H1 (cell line): ENCODE data around the gene ADAM20. TPM values are rescaled to one million over a fixed set of nuclear protein-coding genes. Genes with fewer than 3 reads are reported as not detected.

Source experiments
- CTCF ChIA-PET: fragments of 300-600 bp; sonication (Branson Sonifier 250); formaldehyde crosslinking; loops from one replicate; lab custom pipeline; 2021; ENCODE audit not compliant: partially characterized antibody; lab: Charles Lee
- POLR2A ChIA-PET: fragments of 300-600 bp; sonication (Branson Sonifier 250); formaldehyde crosslinking; loops from one replicate; lab custom pipeline; 2021; ENCODE audit warnings: inconsistent platforms; ENCODE audit not compliant: partially characterized antibody; lab: Charles Lee
- DNase-seq, 2 experiments: peaks; one replicate each; pipeline versions ENCODE4 v3.0.0 to v3.0.0-alpha.2; 2010 to 2022; ENCODE audit warnings: low spot score in 2 of 2, low read depth in 1 of 2, mixed read lengths in 1 of 2
- FAIRE-seq: peaks from 2 replicates; lab custom pipeline; 2011; peaks lifted over from hg19 to GRCh38; lab: Jason Lieb, UNC
- H2AFZ ChIP-seq: 2 replicates; pipeline ENCODE4 v1.8.1; 2012; ENCODE audit warnings: low read length, inconsistent platforms
- H2AK5ac ChIP-seq: 2 replicates; pipeline ENCODE4 v1.6.1; 2013; ENCODE audit warnings: low read depth, low read length
- H2BK120ac ChIP-seq: replicated peaks from 2 replicates; pipeline ENCODE3; 2013; ENCODE audit warnings: low read depth, low read length, inconsistent platforms
- H2BK12ac ChIP-seq: 2 replicates; pipeline ENCODE4 v1.6.1; 2013; ENCODE audit warnings: low read depth, low read length
- H2BK15ac ChIP-seq: 2 replicates; pipeline ENCODE4 v1.6.1; 2013; ENCODE audit warnings: low read length
- H2BK20ac ChIP-seq: 2 replicates; pipeline ENCODE4 v1.6.1; 2013; ENCODE audit warnings: low read length
- H2BK5ac ChIP-seq: 2 replicates; pipeline ENCODE4 v1.6.1; 2013; ENCODE audit warnings: low read depth, low read length
- H3K14ac ChIP-seq: 2 replicates; pipeline ENCODE4 v1.6.1; 2013; ENCODE audit warnings: inconsistent platforms; ENCODE audit not compliant: insufficient read length
- H3K18ac ChIP-seq: 2 replicates; pipeline ENCODE4 v1.6.1; 2013; ENCODE audit warnings: low read length; ENCODE audit errors: extremely low read depth
- H3K23ac ChIP-seq: 2 replicates; pipeline ENCODE4 v1.6.1; 2013; ENCODE audit warnings: inconsistent platforms; ENCODE audit not compliant: insufficient read length
- H3K23me2 ChIP-seq: 2 replicates; pipeline ENCODE4 v1.6.1; 2013; ENCODE audit warnings: low read depth, low read length
- H3K27ac ChIP-seq: 2 replicates; pipeline ENCODE4 v1.6.1; 2011; ENCODE audit warnings: low read depth, low read length, inconsistent platforms
- H3K27me3 ChIP-seq, 4 experiments: replicated peaks in 1 of 4; 1 replicate in 1 of 4; 2 replicates in 3 of 4; pipeline versions ENCODE4 v1.6.1 to v1.8.1; 2011 to 2013; ENCODE audit warnings: low read length in 3 of 4, mild to moderate bottlenecking in 3 of 4, inconsistent platforms in 2 of 4, mixed read lengths in 2 of 4, moderate library complexity in 1 of 4; ENCODE audit not compliant: control insufficient read depth in 3 of 4, insufficient read depth in 3 of 4; ENCODE audit errors: extremely low read depth in 1 of 4
- H3K36me3 ChIP-seq, 4 experiments: 2 replicates each; pipeline versions ENCODE4 v1.6.1 to v1.8.1; 2011 to 2013; ENCODE audit warnings: mild to moderate bottlenecking in 4 of 4, low read length in 3 of 4, moderate library complexity in 2 of 4, control low read depth in 1 of 4, inconsistent platforms in 1 of 4; ENCODE audit not compliant: insufficient read depth in 4 of 4, control insufficient read depth in 2 of 4
- H3K4ac ChIP-seq: replicated peaks from 2 replicates; pipeline ENCODE3; 2013; ENCODE audit warnings: low read length, low read depth, mixed read lengths, inconsistent platforms; ENCODE audit not compliant: insufficient read length
- H3K4me1 ChIP-seq, 4 experiments: replicated peaks in 1 of 4; 1 replicate in 1 of 4; 2 replicates in 3 of 4; pipeline versions ENCODE4 v1.6.1 to v1.8.1; 2011 to 2013; ENCODE audit warnings: low read length in 3 of 4, inconsistent platforms in 2 of 4, mixed read lengths in 1 of 4; ENCODE audit not compliant: insufficient read depth in 4 of 4, control insufficient read depth in 3 of 4
- H3K4me2 ChIP-seq, 2 experiments: 2 replicates each; pipeline versions ENCODE4 v1.6.1 to v1.8.1; 2011 to 2013; ENCODE audit warnings: low read depth in 2 of 2, low read length in 2 of 2, control low read depth in 1 of 2, inconsistent platforms in 1 of 2, mild to moderate bottlenecking in 1 of 2; ENCODE audit not compliant: insufficient read depth in 1 of 2
- H3K4me3 ChIP-seq, 4 experiments: fragments of 200-600, 300-600 bp in 1 of 4; sonication (generic), shearing (Covaris generic), sonication (Bioruptor Twin) in 1 of 4; 2 replicates each; pipeline versions ENCODE4 v1.5.1 to v1.8.1; 2011 to 2016; ENCODE audit warnings: low read length in 4 of 4, low read depth in 3 of 4, control low read depth in 2 of 4, inconsistent platforms in 2 of 4, mild to moderate bottlenecking in 2 of 4, mixed read lengths in 1 of 4, moderate library complexity in 1 of 4; ENCODE audit not compliant: insufficient read depth in 2 of 4; ENCODE audit errors: extremely low read depth in 1 of 4
- H3K56ac ChIP-seq: replicated peaks from 2 replicates; pipeline ENCODE3; 2013; ENCODE audit warnings: low read depth, mild to moderate bottlenecking, mixed read lengths, low read length, inconsistent platforms; ENCODE audit not compliant: insufficient read length
- H3K79me1 ChIP-seq: 2 replicates; pipeline ENCODE4 v1.6.1; 2013; ENCODE audit warnings: low read depth, low read length, control low read depth
- H3K79me2 ChIP-seq, 2 experiments: 2 replicates each; pipeline versions ENCODE4 v1.6.1 to v1.8.1; 2012 to 2013; ENCODE audit warnings: low read length in 2 of 2, mild to moderate bottlenecking in 2 of 2, inconsistent platforms in 1 of 2; ENCODE audit not compliant: insufficient read depth in 2 of 2, control insufficient read depth in 1 of 2
- H3K9ac ChIP-seq, 4 experiments: replicated peaks in 1 of 4; 1 replicate in 1 of 4; 2 replicates in 3 of 4; pipeline versions ENCODE4 v1.6.1 to v1.8.1; 2011 to 2013; ENCODE audit warnings: low read depth in 3 of 4, low read length in 3 of 4, control low read depth in 2 of 4, mild to moderate bottlenecking in 2 of 4, moderate library complexity in 2 of 4, inconsistent platforms in 1 of 4; ENCODE audit errors: extremely low read depth in 1 of 4
- H3K9me3 ChIP-seq, 2 experiments: 2 replicates each; pipeline versions ENCODE4 v1.6.1 to v1.8.1; 2012 to 2013; ENCODE audit warnings: mild to moderate bottlenecking in 2 of 2, moderate library complexity in 2 of 2, control low read depth in 1 of 2, inconsistent platforms in 1 of 2, low read depth in 1 of 2, low read length in 1 of 2, mixed read lengths in 1 of 2; ENCODE audit not compliant: insufficient read depth in 2 of 2
- H4K20me1 ChIP-seq, 2 experiments: replicated peaks in 1 of 2; 2 replicates each; pipeline versions ENCODE3 to v1.8.1; 2011 to 2013; ENCODE audit warnings: inconsistent platforms in 2 of 2, low read length in 2 of 2, mild to moderate bottlenecking in 1 of 2; ENCODE audit not compliant: insufficient read depth in 2 of 2, control insufficient read depth in 1 of 2
- H4K5ac ChIP-seq: 2 replicates; pipeline ENCODE4 v1.6.1; 2013; ENCODE audit warnings: low read length, low read depth, mixed read lengths, inconsistent platforms; ENCODE audit not compliant: insufficient read length
- H4K8ac ChIP-seq: 2 replicates; pipeline ENCODE4 v1.8.0; 2013; ENCODE audit warnings: mild to moderate bottlenecking, moderate library complexity, low read length, inconsistent platforms; ENCODE audit not compliant: insufficient read depth; ENCODE audit errors: extremely low read depth
- H4K91ac ChIP-seq: replicated peaks from 2 replicates; pipeline ENCODE3; 2013; ENCODE audit warnings: low read length, mixed read lengths, inconsistent platforms; ENCODE audit not compliant: insufficient read length
- BRCA1 ChIP-seq: IDR thresholded peaks from 2 replicates; pipeline ENCODE4 v1.6.1; 2012; ENCODE audit warnings: low read depth, low read length, improper control_type of control experiment
- CTCF ChIP-seq, 3 experiments: IDR thresholded peaks; 1 replicate in 2 of 3; 2 replicates in 1 of 3; pipeline versions ENCODE4 v1.5.1 to v1.6.1; 2011; ENCODE audit warnings: low read length in 3 of 3, mild to moderate bottlenecking in 3 of 3, inconsistent platforms in 2 of 3, low read depth in 1 of 3, moderate library complexity in 1 of 3; ENCODE audit not compliant: insufficient read depth in 1 of 3; ENCODE audit errors: control extremely low read depth in 1 of 3
- EGR1 ChIP-seq: IDR thresholded peaks from 2 replicates; pipeline ENCODE4 v1.6.1; 2011; ENCODE audit warnings: low read depth, low read length, borderline replicate concordance
- HDAC2 ChIP-seq, 2 experiments: fragments of 300-600 bp in 1 of 2; sonication (generic) in 1 of 2; IDR thresholded peaks; 2 replicates each; pipeline ENCODE4 v1.6.1; 2011 to 2012; ENCODE audit warnings: low read depth in 2 of 2, low read length in 2 of 2, mild to moderate bottlenecking in 2 of 2, moderate library complexity in 2 of 2, borderline replicate concordance in 1 of 2, inconsistent platforms in 1 of 2
- HDAC6 ChIP-seq: IDR thresholded peaks from one replicate; pipeline ENCODE4 v1.7.1; 2012; ENCODE audit warnings: low read depth, mild to moderate bottlenecking, inconsistent platforms, low read length, moderate library complexity
- MAFK ChIP-seq: IDR thresholded peaks from 2 replicates; pipeline ENCODE4 v1.6.1; 2012; ENCODE audit warnings: low read depth, mild to moderate bottlenecking, improper control_type of control experiment, low read length
- NRF1 ChIP-seq: IDR thresholded peaks from 2 replicates; pipeline ENCODE4 v1.6.1; 2011; ENCODE audit warnings: mild to moderate bottlenecking, low read depth, low read length, improper control_type of control experiment
- RAD21 ChIP-seq, 2 experiments: IDR thresholded peaks in 1 of 2; conservative IDR thresholded peaks in 1 of 2; 2 replicates each; pipeline ENCODE4 v1.6.1; 2011; ENCODE audit warnings: low read depth in 2 of 2, low read length in 2 of 2, improper control_type of control experiment in 1 of 2, inconsistent platforms in 1 of 2, mild to moderate bottlenecking in 1 of 2, moderate library complexity in 1 of 2
- SRF ChIP-seq: IDR thresholded peaks from 2 replicates; pipeline ENCODE4 v1.6.1; 2011; ENCODE audit warnings: mild to moderate bottlenecking, low read depth, low read length, moderate library complexity
- SUZ12 ChIP-seq: fragments of 200-600 bp; sonication (generic); IDR thresholded peaks from 2 replicates; pipeline ENCODE4 v1.6.1; 2012; ENCODE audit warnings: mild to moderate bottlenecking, inconsistent platforms, low read length, moderate library complexity, mixed read lengths
- WGBS, 2 experiments: shearing (Covaris generic) in 1 of 2; methylation state at CpG; one replicate each; pipeline versions ENCODE4 v1.1.6 to v1.1.7; 2013 to 2015; ENCODE audit warnings: low lambda C conversion rate in 2 of 2, mixed read lengths in 2 of 2, inconsistent platforms in 1 of 2, low coverage in 1 of 2, missing lambda C conversion rate in 1 of 2; ENCODE audit not compliant: insufficient replicate concordance in 2 of 2, insufficient coverage in 1 of 2, insufficient read length in 1 of 2; ENCODE audit errors: extremely low coverage in 1 of 2, missing lambda C conversion rate in 1 of 2; 5-methylcytosine and 5-hydroxymethylcytosine counted together
- polyA plus RNA-seq, 7 experiments: library from polyadenylated mRNA; depleted of rRNA in 3 of 7; stranded (reverse) in 5 of 7; unstranded in 2 of 7; fragments of >200 nt in 5 of 7; fragments of 200-250 nt in 2 of 7; gene quantifications; 1 replicate in 5 of 7; 2 replicates in 1 of 7; 4 replicates in 1 of 7; pipeline versions ENCODE4 v1.2.1 to v1.2.3, GENCODE V29; 2011 to 2013; ENCODE audit warnings: missing spikeins in 2 of 7, mixed read lengths in 2 of 7
- total RNA-seq: library from RNA; stranded (reverse); fragmentation: NEBNext Ultra II Directional; extraction: Animal tissue kit (Norgen Biotek cat#: 25700); gene quantifications from 2 replicates; pipeline ENCODE4 v1.2.1, GENCODE V29; 2021

The ADAM20 gene
- total and polyA plus RNA-seq, 2 of the 8 experiments (the other 6 are each of a cell fraction or from before 2014, with no cell fraction given) = 0.11 to 0.26 TPM

GRCh38 chr14:70567791-70568190 is 33.0 kb upstream of the ADAM20 start:
- no peaks in the 10 kb centered on the region for H3K27me3 ChIP-seq
- no peak overlapping the region for H3K4ac ChIP-seq
- H2AK5ac ChIP-seq = no peak overlapping the region
- no peak overlapping the region for H4K5ac ChIP-seq
- peaks cover 0 to 24% (median 9%) of the 10 kb centered on the region in 4 experiments; a peak in 7 of 8 replicates for H3K36me3 ChIP-seq
- H3K23ac ChIP-seq = no peak overlapping the region
- no peak overlapping the region for H2BK12ac ChIP-seq
- H3K27ac ChIP-seq = no peak overlapping the region
- peaks cover 3 to 21% of the 10 kb centered on the region in 2 experiments; a peak in 1 of 4 replicates for H3K79me2 ChIP-seq
- H2BK120ac ChIP-seq = no peak overlapping the region
- ChIA-PET CTCF (interaction anchor here (0.6 to 3.2 kb wide), 26 partner anchors 9 to 521 kb away, joined by 3 to 16 read pairs (median 4); partner anchors contain the start of gene COX16), POLR2A (interaction anchor here (1.0 to 1.2 kb wide), 2 partner anchors 122 to 164 kb away, joined by 3 read pairs; no protein-coding TSS in a partner anchor)
- H3K4me2 ChIP-seq = no peak overlapping the region
- no peak overlapping the region for H3K4me3 ChIP-seq
- H2BK5ac ChIP-seq = no peak overlapping the region
- peak; percentile 95 for FAIRE-seq
- no peak overlapping the region for H3K14ac ChIP-seq
- H4K8ac ChIP-seq = no peak overlapping the region
- H3K23me2 ChIP-seq = no peaks in the 10 kb centered on the region
- H3K79me1 ChIP-seq = no peaks in the 10 kb centered on the region
- DNase-seq = peak; percentile 7 to 66
- H2BK20ac ChIP-seq = no peak overlapping the region
- H2AFZ ChIP-seq = no peak overlapping the region
- no peak overlapping the region for H3K18ac ChIP-seq
- H4K91ac ChIP-seq = no peak overlapping the region
- 64% methylated on average over 2 of the region's 2 CpGs; no CpG with 5 or more reads in 1 of the 2 experiments for WGBS, 2 experiments
- no peaks in the 10 kb centered on the region; a peak in 2 of 7 replicates for H3K4me1 ChIP-seq
- H3K9ac ChIP-seq = no peak overlapping the region
- H4K20me1 ChIP-seq = peaks cover 0 to 3% of the 10 kb centered on the region in 2 experiments
- H2BK15ac ChIP-seq = no peak overlapping the region
- H3K56ac ChIP-seq = no peak overlapping the region
- H3K9me3 ChIP-seq = peaks cover 7 to 13% of the 10 kb centered on the region in 2 experiments; a peak in 1 of 4 replicates
- TF ChIP-seq SUZ12 = no peak
- no peak for TF ChIP-seq SRF
- peak; percentile 96 for TF ChIP-seq RAD21 (IDR thresholded peaks at IDR 0.05 in 1 of 2, conservative IDR thresholded peaks at IDR 0.05 in 1 of 2; ENCODE audit: low read depth in 2 of 2, low read length in 2 of 2)
- TF ChIP-seq HDAC6 = no peak
- TF ChIP-seq CTCF (IDR thresholded peaks at IDR 0.05; ENCODE audit: control extremely low read depth in 1 of 3, insufficient read depth in 1 of 3, low read depth in 1 of 3, low read length in 3 of 3) = peak; percentile 48 to 91 (median 82)
- TF ChIP-seq HDAC2 (IDR thresholded peaks at IDR 0.05; ENCODE audit: borderline replicate concordance in 1 of 2, low read depth in 2 of 2, low read length in 2 of 2) = no peak
- TF ChIP-seq NRF1 = no peak
- no peak for TF ChIP-seq EGR1
- TF ChIP-seq BRCA1 = no peak
- TF ChIP-seq MAFK = peak; percentile 80
